HL-60 (cell line): Measurements from ENCODE around the gene SIRT4.

Experiments
- CTCF ChIP-seq: IDR thresholded peaks from one replicate; pipeline ENCODE4 v1.5.1; 2011; ENCODE audit warnings: low read length, control low read depth, inconsistent platforms; ENCODE audit not compliant: insufficient read depth
- REST ChIP-seq: IDR thresholded peaks from 2 replicates; pipeline ENCODE4 v1.6.1; 2012; ENCODE audit warnings: low read depth; ENCODE audit not compliant: insufficient replicate concordance
- SPI1 ChIP-seq: IDR thresholded peaks from 2 replicates; pipeline ENCODE4 v1.6.1; 2012; ENCODE audit warnings: low read depth, mild to moderate bottlenecking, borderline replicate concordance

GRCh38 chr12:120314220-120314619 is 12.1 kb downstream of the SIRT4 start:
- no peak for TF ChIP-seq CTCF
- TF ChIP-seq SPI1 = no peak
- TF ChIP-seq REST = no peak
